Smooth muscle cell (in vitro differentiated cells): ENCODE results near the gene INPP5A. TPM values are rescaled to one million over a fixed set of nuclear protein-coding genes. Genes with fewer than 3 reads are reported as not detected.

Experiments used
- DNase-seq: peaks from one replicate; lab custom pipeline; 2025; ENCODE audit not compliant: unreplicated experiment; lab: John Stamatoyannopoulos, UW
- H2AFZ ChIP-seq: fragments of 200-600 bp; sonication (generic); 2 replicates; pipeline ENCODE4 v1.6.0; 2016; ENCODE audit warnings: antibody characterized with exemption, low read depth, mild to moderate bottlenecking
- H3F3A ChIP-seq: fragments of 200-600 bp; sonication (generic); 2 replicates; pipeline ENCODE4 v1.6.0; 2017; ENCODE audit warnings: antibody characterized with exemption, low read depth
- H3K27ac ChIP-seq: fragments of 200-600 bp; sonication (generic); 2 replicates; pipeline ENCODE4 v1.5.1; 2016; ENCODE audit warnings: low read depth, mild to moderate bottlenecking
- H3K27me3 ChIP-seq: fragments of 200-600 bp; sonication (generic); 2 replicates; pipeline ENCODE4 v1.6.1; 2016; ENCODE audit warnings: low read depth, mild to moderate bottlenecking
- H3K36me3 ChIP-seq: fragments of 200-600 bp; sonication (generic); 2 replicates; pipeline ENCODE4 v1.5.1; 2016; ENCODE audit warnings: low read depth
- H3K4me1 ChIP-seq: fragments of 200-600 bp; sonication (generic); 2 replicates; pipeline ENCODE4 v1.5.1; 2016; ENCODE audit warnings: low read depth
- H3K4me2 ChIP-seq: fragments of 200-600 bp; sonication (generic); 2 replicates; pipeline ENCODE4 v1.6.0; 2016; ENCODE audit warnings: mild to moderate bottlenecking
- H3K4me3 ChIP-seq: fragments of 200-600 bp; sonication (generic); 2 replicates; pipeline ENCODE4 v1.5.1; 2016; ENCODE audit warnings: mild to moderate bottlenecking
- H3K79me2 ChIP-seq: fragments of 200-600 bp; sonication (generic); 2 replicates; pipeline ENCODE4 v1.6.0; 2016; ENCODE audit warnings: low read depth, mild to moderate bottlenecking
- H3K9ac ChIP-seq: fragments of 200-600 bp; sonication (generic); 2 replicates; pipeline ENCODE4 v1.6.0; 2016; ENCODE audit warnings: low read depth
- H3K9me3 ChIP-seq: fragments of 200-600 bp; sonication (generic); replicated peaks from 2 replicates; pipeline ENCODE4 v1.5.1; 2016; ENCODE audit warnings: low read depth
- H4K20me1 ChIP-seq: fragments of 200-600 bp; sonication (generic); 2 replicates; pipeline ENCODE4 v1.6.0; 2016; ENCODE audit warnings: low read depth
- WGBS: methylation state at CpG from one replicate; pipeline ENCODE4 v1.1.7; 2016; ENCODE audit warnings: low lambda C conversion rate; 5-methylcytosine and 5-hydroxymethylcytosine counted together
- polyA plus RNA-seq: library from polyadenylated mRNA; unstranded; fragments of >200 nt; fragmentation: Nextera tagmentation; extraction: Ambion mirVana; gene quantifications from 2 replicates; pipeline ENCODE4 v1.2.1, GENCODE V29; 2016
- total RNA-seq: library from RNA; depleted of rRNA; stranded (reverse); fragments of >200 nt; gene quantifications from 2 replicates; pipeline ENCODE4 v1.2.3, GENCODE V29; 2014
- TF ChIP-seq, protein P1 (sequence below): fragments of 200-600 bp; sonication (generic); IDR thresholded peaks from 2 replicates; pipeline ENCODE4 v1.5.1; 2017; ENCODE audit warnings: borderline replicate concordance, mild to moderate bottlenecking, antibody characterized with exemption; ENCODE audit not compliant: insufficient read depth, poor library complexity, severe bottlenecking

The INPP5A gene
- total and polyA plus RNA-seq, 2 experiments from 2014 or later = 48.0 to 55.9 TPM

DNA sequence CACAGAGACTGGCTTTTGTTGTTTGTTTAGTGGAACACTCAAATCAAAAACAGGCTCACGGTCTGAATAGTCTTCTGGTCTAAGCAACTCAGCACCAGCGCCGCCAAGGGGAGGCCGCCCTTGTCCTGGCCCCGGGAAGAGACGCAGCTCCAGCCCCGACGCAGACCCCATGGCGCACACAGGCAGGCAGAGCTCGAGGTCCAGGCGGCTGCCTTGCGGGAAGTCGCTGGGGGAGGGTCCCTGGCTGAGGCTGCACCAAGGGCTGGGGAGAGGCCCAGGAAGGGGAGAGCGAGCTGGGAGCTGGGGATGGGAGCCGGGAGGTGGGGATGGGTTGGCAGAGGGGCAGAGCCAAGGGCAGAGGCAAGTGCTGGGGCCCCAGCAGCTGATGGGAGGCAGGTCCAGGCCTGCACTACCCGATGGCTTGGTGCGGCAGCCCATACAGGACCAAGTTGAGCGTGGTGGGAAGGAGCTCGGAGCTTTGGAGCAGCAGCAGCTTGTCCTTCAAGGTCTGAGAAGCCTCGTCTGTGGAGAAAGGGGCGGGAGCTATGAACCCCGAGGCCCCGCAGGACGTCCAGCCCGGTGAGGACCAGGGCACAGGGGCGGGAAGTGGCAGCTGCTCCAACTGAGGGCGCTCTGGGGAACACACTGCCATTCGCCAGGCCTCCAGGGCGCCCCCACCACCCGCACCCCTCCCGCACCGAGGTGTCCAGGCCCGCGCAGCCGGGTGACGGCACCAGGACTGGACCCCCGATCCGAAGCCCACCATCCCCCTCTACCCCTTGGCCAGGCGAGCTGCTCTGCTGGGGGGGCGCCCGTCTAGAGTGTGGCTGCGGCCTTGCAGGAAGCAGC is 271.0 kb downstream of the INPP5A start:
- no peaks in the 10 kb centered on the region for H4K20me1 ChIP-seq
- DNase-seq = no peak
- no peak overlapping the region for H3K4me2 ChIP-seq
- no peak overlapping the region for H3K9ac ChIP-seq
- 87% methylated on average over 34 of the region's 42 CpGs for WGBS
- H3K4me3 ChIP-seq = no peak overlapping the region
- no peak overlapping the region for H3K27ac ChIP-seq
- no peaks in the 10 kb centered on the region for H3K36me3 ChIP-seq
- H3F3A ChIP-seq = no peaks in the 10 kb centered on the region
- H3K79me2 ChIP-seq = no peaks in the 10 kb centered on the region
- H2AFZ ChIP-seq = no peak overlapping the region
- no peaks in the 10 kb centered on the region for H3K9me3 ChIP-seq
- no peaks in the 10 kb centered on the region for H3K27me3 ChIP-seq
- TF ChIP-seq, protein P1, sequence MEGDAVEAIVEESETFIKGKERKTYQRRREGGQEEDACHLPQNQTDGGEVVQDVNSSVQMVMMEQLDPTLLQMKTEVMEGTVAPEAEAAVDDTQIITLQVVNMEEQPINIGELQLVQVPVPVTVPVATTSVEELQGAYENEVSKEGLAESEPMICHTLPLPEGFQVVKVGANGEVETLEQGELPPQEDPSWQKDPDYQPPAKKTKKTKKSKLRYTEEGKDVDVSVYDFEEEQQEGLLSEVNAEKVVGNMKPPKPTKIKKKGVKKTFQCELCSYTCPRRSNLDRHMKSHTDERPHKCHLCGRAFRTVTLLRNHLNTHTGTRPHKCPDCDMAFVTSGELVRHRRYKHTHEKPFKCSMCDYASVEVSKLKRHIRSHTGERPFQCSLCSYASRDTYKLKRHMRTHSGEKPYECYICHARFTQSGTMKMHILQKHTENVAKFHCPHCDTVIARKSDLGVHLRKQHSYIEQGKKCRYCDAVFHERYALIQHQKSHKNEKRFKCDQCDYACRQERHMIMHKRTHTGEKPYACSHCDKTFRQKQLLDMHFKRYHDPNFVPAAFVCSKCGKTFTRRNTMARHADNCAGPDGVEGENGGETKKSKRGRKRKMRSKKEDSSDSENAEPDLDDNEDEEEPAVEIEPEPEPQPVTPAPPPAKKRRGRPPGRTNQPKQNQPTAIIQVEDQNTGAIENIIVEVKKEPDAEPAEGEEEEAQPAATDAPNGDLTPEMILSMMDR = no peak
- H3K4me1 ChIP-seq = no peaks in the 10 kb centered on the region

DNA sequence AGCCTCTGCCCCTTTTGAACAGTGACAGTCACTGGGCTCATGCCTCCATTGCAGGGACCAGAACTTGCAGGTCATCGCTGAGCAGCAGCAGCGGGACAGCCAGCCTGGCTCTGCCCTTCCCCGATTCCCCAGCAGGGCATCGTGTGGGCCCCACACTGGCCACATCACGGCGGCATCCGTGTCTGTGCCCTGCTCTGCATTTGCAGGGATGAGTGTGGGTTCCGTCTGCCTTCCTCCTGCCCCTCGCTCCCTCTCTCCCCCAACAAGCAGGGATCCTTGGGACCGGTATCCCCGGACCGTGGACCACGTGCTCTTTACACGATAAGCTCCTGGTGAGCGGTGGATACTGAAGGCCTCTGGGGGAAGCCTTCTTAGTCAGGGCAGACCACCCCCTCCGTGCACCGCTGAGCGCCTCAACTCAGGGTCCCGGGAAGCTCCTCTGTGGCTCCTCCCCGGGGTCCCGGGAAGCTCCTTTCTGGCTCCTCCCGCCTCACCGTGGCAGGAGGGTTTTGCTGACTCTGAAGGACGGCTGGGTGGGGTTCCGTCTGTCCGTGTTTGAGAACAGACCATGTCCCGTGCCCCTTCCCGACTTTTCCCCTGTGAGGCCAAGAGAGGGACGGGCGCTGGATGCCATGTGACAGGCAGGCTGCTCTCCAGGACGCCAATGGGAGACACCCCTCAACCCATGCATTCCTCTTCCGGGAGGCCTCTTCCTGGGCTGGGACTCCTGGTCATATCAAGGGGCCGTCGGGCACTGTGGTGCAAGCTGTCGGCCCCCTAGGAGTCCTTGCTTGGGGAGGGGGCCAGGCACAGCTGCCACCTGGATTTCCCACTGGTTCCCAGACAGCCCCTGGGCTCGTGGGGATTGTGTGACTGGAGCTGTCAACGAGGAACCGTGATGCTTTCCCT is 271.9 kb downstream of the INPP5A start:
- Histone ChIP-seq H3K36me3 (no peaks in the 10 kb centered on the region), H3K4me1 (no peaks in the 10 kb centered on the region), H3K27ac (no peak overlapping the region), H3K4me3 (no peak overlapping the region), H3K9me3 (no peaks in the 10 kb centered on the region), H3K79me2 (no peaks in the 10 kb centered on the region), H3K4me2 (no peak overlapping the region), H3K9ac (no peak overlapping the region), H3F3A (no peaks in the 10 kb centered on the region), H4K20me1 (no peaks in the 10 kb centered on the region), H2AFZ (no peak overlapping the region), H3K27me3 (no peaks in the 10 kb centered on the region)
- 95% methylated on average over 36 of the region's 38 CpGs for WGBS
- DNase-seq = no peak
- TF ChIP-seq, protein P1 = no peak

DNA sequence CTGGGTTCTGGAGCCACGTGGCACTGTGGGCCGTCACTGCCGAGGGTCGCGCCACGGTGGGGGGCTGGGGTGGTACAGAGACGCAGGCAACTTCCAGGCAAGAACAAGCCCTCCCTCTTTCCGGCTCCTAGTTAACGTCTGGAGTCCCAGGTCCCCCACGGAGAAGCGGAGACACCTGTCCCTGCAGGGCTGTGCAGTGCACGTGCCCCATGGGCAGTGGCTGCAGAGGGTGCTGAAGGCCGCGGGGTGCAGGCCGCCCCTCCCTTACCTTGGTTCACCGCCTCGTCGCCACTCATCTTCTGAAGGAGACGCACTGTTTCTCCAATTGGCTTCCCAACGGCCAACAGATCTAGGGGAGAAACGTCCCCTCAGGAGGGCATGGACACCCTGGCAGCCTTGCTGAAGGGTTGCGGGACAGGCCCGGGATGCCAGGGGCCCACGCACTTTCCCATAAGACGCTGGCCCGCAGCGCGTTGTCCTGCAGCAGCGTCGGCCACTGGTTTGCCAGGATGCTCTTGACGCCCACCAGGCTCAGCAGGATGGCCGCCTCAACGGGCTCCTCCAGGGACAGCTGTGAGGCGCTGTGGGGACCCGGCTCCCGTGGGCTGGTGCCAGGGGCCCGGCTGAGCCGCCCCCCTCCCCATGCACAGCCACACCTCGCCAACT is 272.7 kb downstream of the INPP5A start:
- H3K4me2 ChIP-seq = no peak overlapping the region
- H3K36me3 ChIP-seq = no peaks in the 10 kb centered on the region
- H3K9ac ChIP-seq = no peak overlapping the region
- H3K79me2 ChIP-seq = no peaks in the 10 kb centered on the region
- no peak overlapping the region for H2AFZ ChIP-seq
- no peaks in the 10 kb centered on the region for H4K20me1 ChIP-seq
- DNase-seq = no peak
- 88% methylated on average over 38 of the region's 39 CpGs for WGBS
- H3K4me3 ChIP-seq = no peak overlapping the region
- H3F3A ChIP-seq = no peaks in the 10 kb centered on the region
- TF ChIP-seq, protein P1 = no peak
- no peaks in the 10 kb centered on the region for H3K27me3 ChIP-seq
- no peaks in the 10 kb centered on the region for H3K4me1 ChIP-seq
- no peaks in the 10 kb centered on the region for H3K9me3 ChIP-seq
- H3K27ac ChIP-seq = no peak overlapping the region
